ENCODE data around the gene NACC2.
A peak's percentile ranks its signal among the peaks of the same experiment; 100 is the strongest.

NACC2 gene

DNA sequence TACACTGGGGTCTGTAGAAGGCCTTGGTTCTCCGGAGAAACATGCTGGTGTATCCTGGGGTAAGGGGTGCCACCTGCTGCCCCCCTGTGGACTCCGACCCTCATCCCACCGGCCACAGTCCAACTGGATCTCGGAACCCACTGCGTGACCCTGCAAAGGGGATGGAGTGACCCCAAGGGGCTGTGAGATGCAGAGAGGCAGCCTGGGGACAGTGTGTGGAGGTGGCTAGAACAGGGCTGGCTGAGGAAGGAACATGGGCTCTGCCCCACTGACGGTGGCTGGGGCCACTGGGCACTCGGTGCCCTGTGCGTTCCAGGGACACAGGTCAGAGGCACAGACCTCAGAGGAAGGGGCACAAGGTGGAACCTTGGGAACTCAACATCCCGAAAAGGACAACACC is 2.3 kb downstream of the NACC2 start:
- TF ChIP-seq, protein P1, sequence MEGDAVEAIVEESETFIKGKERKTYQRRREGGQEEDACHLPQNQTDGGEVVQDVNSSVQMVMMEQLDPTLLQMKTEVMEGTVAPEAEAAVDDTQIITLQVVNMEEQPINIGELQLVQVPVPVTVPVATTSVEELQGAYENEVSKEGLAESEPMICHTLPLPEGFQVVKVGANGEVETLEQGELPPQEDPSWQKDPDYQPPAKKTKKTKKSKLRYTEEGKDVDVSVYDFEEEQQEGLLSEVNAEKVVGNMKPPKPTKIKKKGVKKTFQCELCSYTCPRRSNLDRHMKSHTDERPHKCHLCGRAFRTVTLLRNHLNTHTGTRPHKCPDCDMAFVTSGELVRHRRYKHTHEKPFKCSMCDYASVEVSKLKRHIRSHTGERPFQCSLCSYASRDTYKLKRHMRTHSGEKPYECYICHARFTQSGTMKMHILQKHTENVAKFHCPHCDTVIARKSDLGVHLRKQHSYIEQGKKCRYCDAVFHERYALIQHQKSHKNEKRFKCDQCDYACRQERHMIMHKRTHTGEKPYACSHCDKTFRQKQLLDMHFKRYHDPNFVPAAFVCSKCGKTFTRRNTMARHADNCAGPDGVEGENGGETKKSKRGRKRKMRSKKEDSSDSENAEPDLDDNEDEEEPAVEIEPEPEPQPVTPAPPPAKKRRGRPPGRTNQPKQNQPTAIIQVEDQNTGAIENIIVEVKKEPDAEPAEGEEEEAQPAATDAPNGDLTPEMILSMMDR (IDR thresholded peaks at IDR 0.05; ENCODE audit: low read depth, low read length): no peak
- no peak overlapping the region for H3K4me3 ChIP-seq (replicated peaks in 1 of 2; ENCODE audit: low read depth in 2 of 2, low read length in 2 of 2)
- no peak for DNase-seq (ENCODE audit: low read depth in 2 of 2)

DNA sequence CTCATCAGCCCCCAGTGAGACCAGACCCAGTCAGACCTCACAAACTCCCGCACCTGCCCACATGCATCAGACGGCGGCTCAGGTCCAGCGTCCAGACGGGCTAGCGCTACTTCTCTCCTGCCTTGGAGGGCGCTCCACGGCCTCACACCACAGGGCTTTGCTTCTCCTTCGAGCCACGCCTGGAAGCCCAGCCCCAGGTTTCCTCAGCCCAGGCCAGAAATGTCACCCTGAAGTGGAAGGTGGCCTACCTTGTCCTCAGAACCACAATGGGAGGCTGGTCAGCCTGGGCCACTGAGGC is 2.8 kb downstream of the NACC2 start:
- TF ChIP-seq, protein P1 (IDR thresholded peaks at IDR 0.05; ENCODE audit: low read depth, low read length): no peak
- DNase-seq (ENCODE audit: low read depth in 2 of 2): no peak
- H3K4me3 ChIP-seq (replicated peaks in 1 of 2; ENCODE audit: low read depth in 2 of 2, low read length in 2 of 2): no peak overlapping the region

DNA sequence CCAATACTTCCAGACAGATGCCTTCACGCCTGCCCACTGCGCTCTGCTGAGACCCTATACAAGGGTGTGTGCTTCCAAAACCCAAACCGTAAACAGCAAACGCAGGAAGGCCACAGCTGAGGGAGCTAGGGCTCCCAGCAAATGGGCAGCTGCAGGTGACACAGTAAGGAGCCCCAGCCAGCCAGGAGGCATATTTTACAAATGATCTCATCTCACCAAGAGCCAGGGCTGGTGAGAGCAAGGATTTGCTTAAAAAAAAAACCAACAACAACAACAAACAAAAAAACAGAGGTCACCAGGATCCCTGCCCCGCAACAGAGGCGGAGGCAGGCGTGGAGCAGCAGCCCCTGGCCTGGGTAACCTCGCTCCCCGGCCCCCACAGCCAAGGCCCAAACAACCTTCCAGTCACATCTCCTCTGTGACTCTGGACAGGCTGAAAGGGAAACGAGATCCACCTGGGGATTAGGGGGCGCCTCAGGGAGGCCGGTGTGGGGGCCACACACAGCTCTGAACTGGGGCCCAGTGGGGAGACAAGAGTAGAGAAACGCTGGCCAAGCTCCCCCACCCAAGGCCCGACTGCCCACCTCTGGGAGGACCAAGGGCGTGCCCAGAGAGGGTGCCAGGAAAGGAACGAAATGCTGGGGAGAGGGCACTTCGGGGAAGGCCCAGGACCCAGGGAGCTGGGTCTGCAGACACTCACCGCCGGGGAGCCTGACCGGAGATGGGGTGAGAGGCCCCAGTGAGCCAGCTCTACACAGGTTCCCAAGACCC is 3.3 kb downstream of the NACC2 start:
- H3K4me3 ChIP-seq (replicated peaks in 1 of 2; ENCODE audit: low read depth in 2 of 2, low read length in 2 of 2): no peak overlapping the region
- TF ChIP-seq, protein P1 (IDR thresholded peaks at IDR 0.05; ENCODE audit: low read depth, low read length): no peak
- DNase-seq (ENCODE audit: low read depth in 2 of 2): peak in 1 of 2 donors; percentile 25

DNA sequence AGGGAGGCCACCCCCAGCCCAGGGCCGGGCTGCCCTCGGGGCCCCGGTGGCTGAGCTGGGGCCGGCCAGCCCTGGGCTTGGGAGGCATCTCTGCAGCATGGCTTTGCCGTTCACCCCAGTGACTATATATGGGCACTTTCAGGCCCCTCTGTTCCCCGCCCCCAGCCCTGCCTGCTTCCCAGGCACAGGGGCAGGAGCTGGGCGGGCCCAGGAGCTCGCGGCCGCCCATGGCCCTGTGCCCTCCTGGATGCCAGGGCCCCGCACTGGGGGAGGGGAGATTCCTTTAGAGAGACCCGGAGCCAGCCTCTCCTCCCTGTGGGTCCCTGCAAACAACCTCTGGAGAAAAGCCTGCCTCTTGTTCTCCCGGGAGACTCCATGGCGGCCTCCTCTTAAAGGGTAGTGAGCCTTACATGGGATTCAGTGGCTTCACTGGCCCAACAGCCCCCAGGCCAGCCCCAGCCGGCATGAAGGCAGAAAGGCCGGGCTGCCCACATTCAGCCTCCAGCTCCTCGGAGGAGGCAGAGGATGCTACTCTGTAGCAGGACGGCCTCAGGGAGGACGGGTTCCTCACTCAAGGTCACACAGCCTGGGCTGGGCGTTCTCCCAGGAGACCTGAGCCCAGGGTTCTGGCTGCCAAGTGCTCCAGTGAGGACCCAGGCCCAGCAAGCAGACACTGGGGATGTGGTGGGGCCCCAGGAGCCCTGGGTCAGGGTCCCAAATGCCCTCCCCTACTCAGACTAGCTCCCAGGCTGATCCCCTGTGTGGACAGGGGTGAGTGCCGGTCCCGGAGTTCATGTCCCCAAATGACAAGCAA is 4.1 kb downstream of the NACC2 start:
- H3K4me3 ChIP-seq (replicated peaks in 1 of 2; ENCODE audit: low read depth in 2 of 2, low read length in 2 of 2): no peak overlapping the region
- TF ChIP-seq, protein P1 (IDR thresholded peaks at IDR 0.05; ENCODE audit: low read depth, low read length): no peak
- DNase-seq (ENCODE audit: low read depth in 2 of 2): peak in 1 of 2 donors; percentile 32

DNA sequence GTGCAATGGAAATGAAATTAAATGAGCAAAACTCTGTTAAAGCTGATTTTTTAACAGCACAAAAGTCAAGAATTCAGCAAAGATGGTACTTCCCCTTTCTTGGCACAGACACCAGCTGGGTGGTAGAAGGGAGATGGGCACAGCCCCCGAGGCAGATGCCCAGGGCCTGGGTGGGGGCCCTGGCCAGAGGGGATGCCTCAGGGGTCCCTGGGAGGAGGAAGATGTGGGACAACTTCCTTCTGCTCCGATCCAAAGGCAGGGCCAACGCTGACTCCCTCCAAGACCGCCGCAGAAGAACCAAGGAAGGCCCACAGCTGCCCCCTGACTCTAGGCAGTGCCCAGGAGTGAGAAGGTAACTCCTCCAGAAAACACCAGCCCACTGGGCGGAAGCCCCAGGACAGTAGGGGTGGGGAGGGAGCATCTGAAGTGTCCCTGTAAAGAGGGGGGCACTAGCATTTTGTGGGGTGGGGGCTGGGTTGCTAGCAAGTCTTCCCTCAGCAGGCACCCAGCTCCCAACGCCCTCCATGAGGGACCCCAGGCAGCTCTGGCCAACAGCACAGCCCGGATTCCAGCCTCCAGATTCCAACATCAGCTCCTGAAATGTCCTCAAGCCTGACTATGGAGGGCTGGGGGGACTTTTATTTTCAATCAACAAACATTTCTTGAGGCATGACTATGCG is 4.9 kb downstream of the NACC2 start:
- TF ChIP-seq, protein P1 (IDR thresholded peaks at IDR 0.05; ENCODE audit: low read depth, low read length): no peak
- no peak for DNase-seq (ENCODE audit: low read depth in 2 of 2)
- H3K4me3 ChIP-seq (replicated peaks in 1 of 2; ENCODE audit: low read depth in 2 of 2, low read length in 2 of 2): no peak overlapping the region

DNA sequence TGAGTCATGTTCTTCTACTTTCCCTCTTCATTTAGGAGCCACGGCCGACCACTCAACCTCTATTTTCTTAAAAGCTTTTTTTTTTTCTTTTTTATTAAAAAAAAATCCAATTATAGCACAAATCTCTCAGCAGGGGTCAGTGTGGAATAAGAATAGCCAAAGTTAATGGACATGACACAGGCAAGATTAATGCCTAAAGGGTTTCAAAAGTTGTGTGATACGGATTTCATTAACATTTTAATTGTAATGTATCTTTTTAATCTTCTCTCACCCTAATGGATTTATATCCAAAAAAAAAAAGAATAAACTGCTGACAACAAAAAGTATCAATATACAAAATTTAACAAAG is 5.4 kb downstream of the NACC2 start:
- DNase-seq (ENCODE audit: low read depth in 2 of 2): peak; percentile 64 to 67
- TF ChIP-seq, protein P1 (IDR thresholded peaks at IDR 0.05; ENCODE audit: low read depth, low read length): peak; percentile 40
- no peak overlapping the region for H3K4me3 ChIP-seq (replicated peaks in 1 of 2; ENCODE audit: low read depth in 2 of 2, low read length in 2 of 2)

Data from cardiac fibroblast (primary cell).